ENCODE results near the gene KPNA1. TPM values are rescaled to one million over a fixed set of nuclear protein-coding genes. Genes with fewer than 3 reads are reported as not detected.

KPNA1 gene
- total RNA-seq, 1 donor from 2014 or later: 86.1 TPM

GRCh38 chr3:122536632-122537001 lies 21.9 kb upstream of the KPNA1 start:
- no peak for TF ChIP-seq CTCF (IDR thresholded peaks at IDR 0.05; ENCODE audit: partially characterized antibody, unreplicated experiment)
- Mint-ChIP-seq H3K9me3 (ENCODE audit: unreplicated experiment) (no peaks in the 10 kb centered on the region), H3K4me3 (ENCODE audit: unreplicated experiment) (no peak overlapping the region), H3K27ac (ENCODE audit: unreplicated experiment) (no peak overlapping the region), H3K36me3 (ENCODE audit: unreplicated experiment) (no peaks in the 10 kb centered on the region), H3K4me1 (ENCODE audit: low read depth, unreplicated experiment) (no peaks in the 10 kb centered on the region), H3K27me3 (ENCODE audit: unreplicated experiment) (peaks cover 6% of the 10 kb centered on the region)
- no peak for DNase-seq

GRCh38 chr3:122535964-122536631 lies 21.4 kb upstream of the KPNA1 start:
- TF ChIP-seq CTCF (IDR thresholded peaks at IDR 0.05; ENCODE audit: partially characterized antibody, unreplicated experiment): no peak
- H3K27me3 Mint-ChIP-seq (ENCODE audit: unreplicated experiment): peaks cover 6% of the 10 kb centered on the region
- no peaks in the 10 kb centered on the region for H3K9me3 Mint-ChIP-seq (ENCODE audit: unreplicated experiment)
- no peaks in the 10 kb centered on the region for H3K4me1 Mint-ChIP-seq (ENCODE audit: low read depth, unreplicated experiment)
- no peak overlapping the region for H3K27ac Mint-ChIP-seq (ENCODE audit: unreplicated experiment)
- no peak for DNase-seq
- no peaks in the 10 kb centered on the region for H3K36me3 Mint-ChIP-seq (ENCODE audit: unreplicated experiment)
- H3K4me3 Mint-ChIP-seq (ENCODE audit: unreplicated experiment): no peak overlapping the region

GRCh38 chr3:122533931-122534334 lies 19.2 kb upstream of the KPNA1 start:
- H3K4me1 Mint-ChIP-seq (ENCODE audit: low read depth, unreplicated experiment): no peaks in the 10 kb centered on the region
- TF ChIP-seq CTCF (IDR thresholded peaks at IDR 0.05; ENCODE audit: partially characterized antibody, unreplicated experiment): no peak
- H3K9me3 Mint-ChIP-seq (ENCODE audit: unreplicated experiment): no peaks in the 10 kb centered on the region
- DNase-seq: no peak
- peaks cover 3% of the 10 kb centered on the region for H3K27me3 Mint-ChIP-seq (ENCODE audit: unreplicated experiment)
- H3K27ac Mint-ChIP-seq (ENCODE audit: unreplicated experiment): no peak overlapping the region
- no peak overlapping the region for H3K4me3 Mint-ChIP-seq (ENCODE audit: unreplicated experiment)
- H3K36me3 Mint-ChIP-seq (ENCODE audit: unreplicated experiment): no peaks in the 10 kb centered on the region

GRCh38 chr3:122533480-122533879 lies 18.7 kb upstream of the KPNA1 start:
- Mint-ChIP-seq H3K27me3 (ENCODE audit: unreplicated experiment) (peaks cover 3% of the 10 kb centered on the region), H3K4me1 (ENCODE audit: low read depth, unreplicated experiment) (no peaks in the 10 kb centered on the region), H3K36me3 (ENCODE audit: unreplicated experiment) (no peaks in the 10 kb centered on the region), H3K9me3 (ENCODE audit: unreplicated experiment) (no peaks in the 10 kb centered on the region), H3K4me3 (ENCODE audit: unreplicated experiment) (no peak overlapping the region), H3K27ac (ENCODE audit: unreplicated experiment) (no peak overlapping the region)
- no peak for TF ChIP-seq CTCF (IDR thresholded peaks at IDR 0.05; ENCODE audit: partially characterized antibody, unreplicated experiment)
- no peak for DNase-seq

GRCh38 chr3:122530164-122530563 lies 15.4 kb upstream of the KPNA1 start:
- no peak overlapping the region for H3K4me3 Mint-ChIP-seq (ENCODE audit: unreplicated experiment)
- DNase-seq: no peak
- H3K36me3 Mint-ChIP-seq (ENCODE audit: unreplicated experiment): no peaks in the 10 kb centered on the region
- no peaks in the 10 kb centered on the region for H3K9me3 Mint-ChIP-seq (ENCODE audit: unreplicated experiment)
- H3K27ac Mint-ChIP-seq (ENCODE audit: unreplicated experiment): no peak overlapping the region
- peaks cover 3% of the 10 kb centered on the region for H3K27me3 Mint-ChIP-seq (ENCODE audit: unreplicated experiment)
- no peaks in the 10 kb centered on the region for H3K4me1 Mint-ChIP-seq (ENCODE audit: low read depth, unreplicated experiment)
- no peak for TF ChIP-seq CTCF (IDR thresholded peaks at IDR 0.05; ENCODE audit: partially characterized antibody, unreplicated experiment)

Data from glutamatergic neuron (in vitro differentiated cells).